HepG2 (cell line): ENCODE measurements around the gene RANBP2. TPM values are rescaled to one million over a fixed set of nuclear protein-coding genes. Genes with fewer than 3 reads are reported as not detected.
A peak's percentile ranks its signal among the peaks of the same experiment; 100 is the strongest.
"Not testable (repeated sequence)": the region's sequence is repeated elsewhere in the genome, so short reads cannot be mapped to it uniquely, and the experiment has no call there.

ENCODE experiments used
- ATAC-seq: fragments of 200-7000 bp; cut with Tn5 transposase; 3 replicates; pipeline ENCODE4 v1.9.1; 2020; ENCODE audit warnings: mild to moderate bottlenecking, moderate library complexity
- BruUV-seq: library from RNA; stranded (reverse); fragments of 400-500 nt; replicated peaks from 2 replicates; lab custom pipeline; 2021; lab: Mats Ljungman, UMichigan
- CTCF ChIA-PET: fragments of 300-600 bp; formaldehyde crosslinking; extraction: SDS; loops from one replicate; lab custom pipeline; 2021; ENCODE audit warnings: low total read pairs, inconsistent platforms, low intra/inter-chr PET ratio; lab: Yijun Ruan, JAX
- POLR2A ChIA-PET: fragments of 350-600 bp; sonication (Branson Sonifier 250); formaldehyde crosslinking; loops from one replicate; lab custom pipeline; 2020; ENCODE audit warnings: antibody characterized with exemption, inconsistent platforms; lab: Yijun Ruan, JAX
- DNase-seq: peaks from one replicate; pipeline ENCODE4 v3.0.0-alpha.2; 2015; ENCODE audit warnings: low spot score
- FAIRE-seq: peaks from 3 replicates; lab custom pipeline; 2011; peaks lifted over from hg19 to GRCh38; lab: Jason Lieb, UNC
- H2AFZ ChIP-seq: one replicate; pipeline ENCODE4 v1.6.1; 2011; ENCODE audit warnings: low read length, inconsistent platforms
- H3K27ac ChIP-seq: fragments of 300-600 bp; 3 replicates; pipeline ENCODE4 v1.8.0; 2011; ENCODE audit warnings: mixed run types, mild to moderate bottlenecking, mixed read lengths, low read length, inconsistent platforms; ENCODE audit not compliant: insufficient read depth; ENCODE audit errors: extremely low read length
- H3K27me3 ChIP-seq, 2 experiments: fragments of 200-600 bp in 1 of 2; 2 replicates in 1 of 2; 3 replicates in 1 of 2; pipeline versions ENCODE4 v1.6.0 to v1.8.0; 2011; ENCODE audit warnings: low read length in 2 of 2, mild to moderate bottlenecking in 2 of 2, moderate library complexity in 2 of 2, inconsistent platforms in 1 of 2; ENCODE audit not compliant: insufficient read depth in 2 of 2, control insufficient read depth in 1 of 2
- H3K36me3 ChIP-seq, 2 experiments: fragments of 200-600 bp in 1 of 2; replicated peaks in 1 of 2; 2 replicates in 1 of 2; 3 replicates in 1 of 2; pipeline versions ENCODE4 v1.5.1 to v1.8.0; 2011; ENCODE audit warnings: low read length in 2 of 2, inconsistent platforms in 1 of 2; ENCODE audit not compliant: insufficient read depth in 2 of 2, control insufficient read depth in 1 of 2
- H3K4me1 ChIP-seq: 2 replicates; pipeline ENCODE4 v1.5.1; 2012; ENCODE audit warnings: low read length, inconsistent platforms; ENCODE audit not compliant: insufficient read depth
- H3K4me2 ChIP-seq: 2 replicates; pipeline ENCODE4 v1.6.0; 2011; ENCODE audit warnings: low read depth, low read length, inconsistent platforms
- H3K4me3 ChIP-seq, 3 experiments: fragments of 200-600 bp in 1 of 3; sonication (generic), shearing (Covaris generic) in 1 of 3; replicated peaks in 1 of 3; 2 replicates each; pipeline ENCODE4 v1.5.1; 2011 to 2016; ENCODE audit warnings: low read length in 3 of 3, inconsistent platforms in 2 of 3, low read depth in 2 of 3, mild to moderate bottlenecking in 2 of 3, control low read depth in 1 of 3, mixed read lengths in 1 of 3; ENCODE audit not compliant: insufficient read depth in 1 of 3
- H3K79me2 ChIP-seq: one replicate; pipeline ENCODE4 v1.6.1; 2011; ENCODE audit warnings: low read length, inconsistent platforms; ENCODE audit not compliant: insufficient read depth
- H3K9ac ChIP-seq: 2 replicates; pipeline ENCODE4 v1.6.0; 2011; ENCODE audit warnings: mild to moderate bottlenecking, low read depth, low read length, inconsistent platforms; ENCODE audit not compliant: insufficient read depth
- H3K9me3 ChIP-seq: 2 replicates; pipeline ENCODE4 v1.5.1; 2012; ENCODE audit warnings: mild to moderate bottlenecking, low read length
- H4K20me1 ChIP-seq: 2 replicates; pipeline ENCODE4 v1.6.0; 2011; ENCODE audit warnings: inconsistent platforms, mild to moderate bottlenecking, low read length, moderate library complexity; ENCODE audit not compliant: insufficient read depth
- ZNF121 ChIP-seq: sonication (generic); formaldehyde crosslinking; IDR thresholded peaks from 2 replicates; pipeline ENCODE4 v1.5.0; 2020; ENCODE audit warnings: mild to moderate bottlenecking, missing genetic modification reagents
- WGBS: methylation state at CpG from one replicate; pipeline ENCODE4 v1.1.6; 2017; ENCODE audit warnings: low lambda C conversion rate; 5-methylcytosine and 5-hydroxymethylcytosine counted together
- in situ Hi-C: cut with HindIII; loops from 2 replicates; pipeline ENCODE4 v1.10.0; 2017; ENCODE audit warnings: low pct_unique_long_range_greater_than_20kb; ENCODE audit not compliant: extremely low pct_ligation_motif_present
- intact Hi-C: fragments of 100-400 bp; cut with micrococcal nuclease; formaldehyde crosslinking; loops from one replicate; pipeline ENCODE4 v1.10.0; 2022; ENCODE audit not compliant: unreplicated experiment
- polyA plus RNA-seq, 8 experiments: library from polyadenylated mRNA; depleted of rRNA in 3 of 8; stranded (reverse) in 7 of 8; unstranded in 1 of 8; fragments of >200 nt; fragmentation: Illumina TruSeq in 4 of 8; extraction: Trizol in 4 of 8; gene quantifications; 2 replicates each; pipeline versions ENCODE4 v1.2.1 to v1.2.3, GENCODE V29; 2011 to 2016; ENCODE audit warnings: low read depth in 4 of 8, missing spikeins in 1 of 8, mixed read lengths in 1 of 8; ENCODE audit not compliant: insufficient read depth in 1 of 8
- total RNA-seq, 5 experiments: library from RNA; depleted of rRNA; stranded (reverse); fragments of >200 nt; fragmentation: Illumina TruSeq; extraction: Trizol; gene quantifications; 2 replicates each; pipeline ENCODE4 v1.2.3, GENCODE V29; 2016; ENCODE audit warnings: low read depth in 1 of 5
- TF ChIP-seq, protein P1 (sequence below): sonication (generic); formaldehyde crosslinking; IDR thresholded peaks from 2 replicates; pipeline ENCODE4 v1.4.0; 2020; ENCODE audit warnings: missing genetic modification reagents

The RANBP2 gene
- total and polyA plus RNA-seq, 2 of the 13 experiments (the other 11 are each of a cell fraction or from before 2014, with no cell fraction given): 12.2 to 87.0 TPM

GRCh38 chr2:108726048-108726447 is 6.8 kb downstream of the RANBP2 start:
- in situ Hi-C loops, H3K27me3 ChIP-seq, DNase-seq, H3K27ac ChIP-seq, BruUV-seq, H2AFZ ChIP-seq, H3K36me3 ChIP-seq, FAIRE-seq, ATAC-seq, intact Hi-C loops, H3K9me3 ChIP-seq, POLR2A ChIA-PET, H3K4me2 ChIP-seq, CTCF ChIA-PET, H3K9ac ChIP-seq, H3K4me3 ChIP-seq: not testable (repeated sequence)
- 94% methylated on average over 9 of the region's 9 CpGs for WGBS
- Histone ChIP-seq H3K79me2 (peaks cover 71% of the 10 kb centered on the region), H4K20me1 (peaks cover 11% of the 10 kb centered on the region; the same call in 1 of the 2 replicates), H3K4me1 (peaks cover 40% of the 10 kb centered on the region)
- TF ChIP-seq, protein P1, sequence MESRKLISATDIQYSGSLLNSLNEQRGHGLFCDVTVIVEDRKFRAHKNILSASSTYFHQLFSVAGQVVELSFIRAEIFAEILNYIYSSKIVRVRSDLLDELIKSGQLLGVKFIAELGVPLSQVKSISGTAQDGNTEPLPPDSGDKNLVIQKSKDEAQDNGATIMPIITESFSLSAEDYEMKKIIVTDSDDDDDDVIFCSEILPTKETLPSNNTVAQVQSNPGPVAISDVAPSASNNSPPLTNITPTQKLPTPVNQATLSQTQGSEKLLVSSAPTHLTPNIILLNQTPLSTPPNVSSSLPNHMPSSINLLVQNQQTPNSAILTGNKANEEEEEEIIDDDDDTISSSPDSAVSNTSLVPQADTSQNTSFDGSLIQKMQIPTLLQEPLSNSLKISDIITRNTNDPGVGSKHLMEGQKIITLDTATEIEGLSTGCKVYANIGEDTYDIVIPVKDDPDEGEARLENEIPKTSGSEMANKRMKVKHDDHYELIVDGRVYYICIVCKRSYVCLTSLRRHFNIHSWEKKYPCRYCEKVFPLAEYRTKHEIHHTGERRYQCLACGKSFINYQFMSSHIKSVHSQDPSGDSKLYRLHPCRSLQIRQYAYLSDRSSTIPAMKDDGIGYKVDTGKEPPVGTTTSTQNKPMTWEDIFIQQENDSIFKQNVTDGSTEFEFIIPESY (CRISPR knock-in tag): peak; percentile 68

- intact Hi-C loops, FAIRE-seq, H2AFZ ChIP-seq, H3K4me2 ChIP-seq, H3K9ac ChIP-seq, ATAC-seq, H3K27ac ChIP-seq, H3K79me2 ChIP-seq, H3K4me3 ChIP-seq, H4K20me1 ChIP-seq, CTCF ChIA-PET, H3K9me3 ChIP-seq, in situ Hi-C loops, BruUV-seq, H3K27me3 ChIP-seq, POLR2A ChIA-PET, DNase-seq, H3K4me1 ChIP-seq: not testable (repeated sequence)
- 99% methylated on average over 6 of the region's 6 CpGs for WGBS
- peak; percentile 70; the same call in 1 of the 2 replicates for TF ChIP-seq ZNF121 (CRISPR knock-in tag)
- H3K36me3 ChIP-seq: peaks cover 4 to 29% of the 10 kb centered on the region in 2 experiments; a peak in 4 of 5 replicates
Measured at GRCh38 chr2:108734656-108735055, 15.4 kb downstream of the RANBP2 start.

- H4K20me1 ChIP-seq, FAIRE-seq, H3K79me2 ChIP-seq, H3K4me2 ChIP-seq, BruUV-seq, H2AFZ ChIP-seq, H3K9ac ChIP-seq, H3K27me3 ChIP-seq, CTCF ChIA-PET, intact Hi-C loops, H3K4me1 ChIP-seq, ATAC-seq, H3K9me3 ChIP-seq, H3K4me3 ChIP-seq, DNase-seq, in situ Hi-C loops, H3K27ac ChIP-seq, POLR2A ChIA-PET: not testable (repeated sequence)
- 97% methylated on average over 9 of the region's 9 CpGs for WGBS
- H3K36me3 ChIP-seq: peaks cover 3 to 21% of the 10 kb centered on the region in 2 experiments; a peak in 3 of 5 replicates
Measured at GRCh38 chr2:108757973-108758372, 38.7 kb downstream of the RANBP2 start.
